DND-41 (cell line): ENCODE measurements around the gene IGFBP7.

Experiments
- EZH2 ChIP-seq: IDR thresholded peaks from 3 replicates; pipeline ENCODE4 v1.6.1; 2012; ENCODE audit warnings: borderline replicate concordance, low read depth, mild to moderate bottlenecking, moderate library complexity, low read length, inconsistent platforms; ENCODE audit not compliant: severe bottlenecking
- TF ChIP-seq, protein P1 (sequence below): IDR thresholded peaks from 2 replicates; pipeline ENCODE4 v1.5.1; 2012; ENCODE audit warnings: borderline replicate concordance, low read length, moderate library complexity, mild to moderate bottlenecking; ENCODE audit not compliant: poor library complexity, severe bottlenecking; ENCODE audit errors: extremely low read depth

DNA sequence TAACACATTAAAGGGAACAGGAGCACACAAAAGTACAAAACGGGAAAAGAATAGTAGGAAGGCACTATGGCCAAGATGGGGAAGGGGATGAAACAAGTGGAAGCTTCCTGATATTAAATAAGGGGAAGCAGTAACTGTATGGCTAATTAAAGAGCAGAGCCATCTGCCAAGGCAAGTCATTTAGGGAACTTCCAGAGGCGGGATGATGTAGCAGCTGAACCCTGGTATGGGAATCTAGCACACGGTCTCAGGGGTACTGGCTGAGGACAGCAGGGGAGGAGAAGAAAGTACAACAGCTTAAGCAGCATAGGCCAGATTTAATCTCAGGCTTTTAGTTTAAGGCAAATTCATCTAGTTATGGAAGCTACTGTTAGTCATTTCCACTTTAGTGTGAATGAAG, 59.1 kb downstream of the IGFBP7 start:
- TF ChIP-seq, protein P1, sequence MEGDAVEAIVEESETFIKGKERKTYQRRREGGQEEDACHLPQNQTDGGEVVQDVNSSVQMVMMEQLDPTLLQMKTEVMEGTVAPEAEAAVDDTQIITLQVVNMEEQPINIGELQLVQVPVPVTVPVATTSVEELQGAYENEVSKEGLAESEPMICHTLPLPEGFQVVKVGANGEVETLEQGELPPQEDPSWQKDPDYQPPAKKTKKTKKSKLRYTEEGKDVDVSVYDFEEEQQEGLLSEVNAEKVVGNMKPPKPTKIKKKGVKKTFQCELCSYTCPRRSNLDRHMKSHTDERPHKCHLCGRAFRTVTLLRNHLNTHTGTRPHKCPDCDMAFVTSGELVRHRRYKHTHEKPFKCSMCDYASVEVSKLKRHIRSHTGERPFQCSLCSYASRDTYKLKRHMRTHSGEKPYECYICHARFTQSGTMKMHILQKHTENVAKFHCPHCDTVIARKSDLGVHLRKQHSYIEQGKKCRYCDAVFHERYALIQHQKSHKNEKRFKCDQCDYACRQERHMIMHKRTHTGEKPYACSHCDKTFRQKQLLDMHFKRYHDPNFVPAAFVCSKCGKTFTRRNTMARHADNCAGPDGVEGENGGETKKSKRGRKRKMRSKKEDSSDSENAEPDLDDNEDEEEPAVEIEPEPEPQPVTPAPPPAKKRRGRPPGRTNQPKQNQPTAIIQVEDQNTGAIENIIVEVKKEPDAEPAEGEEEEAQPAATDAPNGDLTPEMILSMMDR: no peak
- no peak for TF ChIP-seq EZH2
